Measurements from ENCODE around the gene DRC7.

GRCh38 chr16:57725976-57726375, 31.4 kb downstream of the DRC7 start:
- TF ChIP-seq CTCF (IDR thresholded peaks at IDR 0.05) (no peak), POLR2A (IDR thresholded peaks at IDR 0.05) (no peak)

Data from Peyer's patch (tissue), 4 donors.